ENCODE measurements around the gene ZNF628. TPM values are rescaled to one million over a fixed set of nuclear protein-coding genes. Genes with fewer than 3 reads are reported as not detected.

The ZNF628 gene
- total RNA-seq, 2 donors from 2014 or later: 9.9 to 12.6 TPM

DNA sequence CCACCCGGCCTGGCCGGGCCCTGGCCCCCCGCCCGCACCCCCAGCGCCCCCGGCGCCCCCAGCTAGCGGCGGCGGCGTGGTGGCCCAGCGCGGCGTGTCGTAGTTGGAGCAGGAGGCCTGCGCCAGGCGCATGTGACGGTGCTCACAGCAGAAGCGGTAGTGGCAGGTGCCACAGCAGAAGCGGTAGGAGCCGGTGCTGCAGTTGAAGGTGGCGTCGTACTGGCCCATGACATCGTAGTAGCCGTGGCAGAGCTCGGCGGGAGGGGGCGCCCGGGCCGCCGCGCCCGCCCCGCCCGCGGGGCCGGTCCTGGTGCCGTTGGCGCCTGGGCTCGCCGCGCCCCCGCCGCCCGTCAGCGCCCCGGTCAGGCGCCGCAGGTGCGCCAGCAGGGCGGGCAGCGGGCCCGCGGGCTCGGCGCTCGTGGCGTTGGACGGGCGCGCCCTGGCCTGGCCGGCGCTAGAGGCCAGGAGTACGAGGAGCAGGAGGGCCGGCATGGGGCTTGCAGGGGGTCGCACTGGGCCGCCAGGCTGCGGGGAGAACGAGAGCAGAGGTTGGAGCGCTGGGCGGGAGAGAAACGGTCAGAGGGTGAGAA, 34.0 kb upstream of the ZNF628 start:
- H3K4me3 ChIP-seq (ENCODE audit: low read length): no peak overlapping the region
- peaks cover 7% of the 10 kb centered on the region for H3K4me1 Mint-ChIP-seq
- WGBS, 2 experiments (ENCODE audit: insufficient coverage in 1 of 2, insufficient read length in 1 of 2): 1 to 4% methylated on average over 13 to 72 of the region's 72 CpGs
- H3K27ac ChIP-seq (ENCODE audit: low read depth, low read length): no peak overlapping the region
- peak; percentile 79 for DNase-seq
- H3K9me3 Mint-ChIP-seq: peaks cover 3% of the 10 kb centered on the region
- H3K36me3 ChIP-seq (ENCODE audit: control insufficient read depth, insufficient read depth, low read length): no peaks in the 10 kb centered on the region
- TF ChIP-seq, protein P1, sequence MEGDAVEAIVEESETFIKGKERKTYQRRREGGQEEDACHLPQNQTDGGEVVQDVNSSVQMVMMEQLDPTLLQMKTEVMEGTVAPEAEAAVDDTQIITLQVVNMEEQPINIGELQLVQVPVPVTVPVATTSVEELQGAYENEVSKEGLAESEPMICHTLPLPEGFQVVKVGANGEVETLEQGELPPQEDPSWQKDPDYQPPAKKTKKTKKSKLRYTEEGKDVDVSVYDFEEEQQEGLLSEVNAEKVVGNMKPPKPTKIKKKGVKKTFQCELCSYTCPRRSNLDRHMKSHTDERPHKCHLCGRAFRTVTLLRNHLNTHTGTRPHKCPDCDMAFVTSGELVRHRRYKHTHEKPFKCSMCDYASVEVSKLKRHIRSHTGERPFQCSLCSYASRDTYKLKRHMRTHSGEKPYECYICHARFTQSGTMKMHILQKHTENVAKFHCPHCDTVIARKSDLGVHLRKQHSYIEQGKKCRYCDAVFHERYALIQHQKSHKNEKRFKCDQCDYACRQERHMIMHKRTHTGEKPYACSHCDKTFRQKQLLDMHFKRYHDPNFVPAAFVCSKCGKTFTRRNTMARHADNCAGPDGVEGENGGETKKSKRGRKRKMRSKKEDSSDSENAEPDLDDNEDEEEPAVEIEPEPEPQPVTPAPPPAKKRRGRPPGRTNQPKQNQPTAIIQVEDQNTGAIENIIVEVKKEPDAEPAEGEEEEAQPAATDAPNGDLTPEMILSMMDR (conservative IDR thresholded peaks at IDR 0.05): no peak
- no peaks in the 10 kb centered on the region for H3K9me3 ChIP-seq (ENCODE audit: control insufficient read depth, low read length)
- no peak overlapping the region for H3K27ac Mint-ChIP-seq
- H3K27me3 Mint-ChIP-seq (ENCODE audit: insufficient read depth): peaks cover 47% of the 10 kb centered on the region
- H3K27me3 ChIP-seq (ENCODE audit: control insufficient read depth, insufficient read depth, low read length, poor library complexity, severe bottlenecking): peaks cover 100% of the 10 kb centered on the region
- no peaks in the 10 kb centered on the region for H3K4me1 ChIP-seq (ENCODE audit: control insufficient read depth, insufficient read depth, low read length)
- H3K4me3 Mint-ChIP-seq: peak overlapping the region; percentile 15
- H3K36me3 Mint-ChIP-seq (ENCODE audit: low read depth): no peaks in the 10 kb centered on the region
- no peak overlapping the region for H3K9ac ChIP-seq (ENCODE audit: extremely low read depth, low read length, poor library complexity, severe bottlenecking)

DNA sequence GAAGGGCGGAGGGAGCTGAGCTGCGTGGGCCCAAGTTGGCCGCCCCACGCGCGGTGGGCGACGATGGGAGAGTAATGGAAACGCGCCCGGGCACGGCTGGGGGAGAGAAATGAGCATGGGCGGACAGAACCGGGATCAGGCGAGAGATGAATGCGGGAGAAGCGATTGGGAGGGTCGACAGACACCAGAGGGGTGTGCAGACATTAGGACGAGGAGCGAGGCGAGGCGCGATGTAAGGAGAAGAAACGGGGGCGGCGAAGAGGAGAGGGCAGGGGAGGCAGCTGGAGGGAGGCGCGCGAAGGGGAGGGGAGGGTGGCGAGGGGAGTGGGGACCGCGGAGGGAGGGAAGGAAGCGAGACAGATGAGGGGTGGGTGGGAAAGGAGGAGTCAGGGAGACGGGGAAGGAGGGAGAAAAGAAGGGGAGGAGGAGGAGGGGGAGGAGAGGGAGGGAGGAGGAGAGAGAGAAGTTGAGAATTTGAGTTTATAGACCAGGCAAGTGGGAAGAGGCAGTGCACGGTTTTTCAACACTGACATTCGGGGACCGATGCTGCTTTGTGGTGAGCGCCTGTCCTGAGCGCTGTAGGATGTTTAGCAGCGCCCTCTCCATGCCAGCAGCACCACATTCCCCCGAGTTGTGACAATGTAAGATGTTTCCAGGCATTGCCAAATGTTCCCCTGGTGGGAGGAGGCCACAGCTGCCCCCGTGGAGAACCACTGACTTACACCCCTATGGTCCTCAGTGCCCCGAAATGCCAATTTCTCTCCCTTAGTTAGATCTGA, 33.2 kb upstream of the ZNF628 start, which contains the start of gene SHISA7:
Gene SHISA7 (minus strand): TSS at position 256 of the 779 bp plus-strand sequence. CDS start 437 bp downstream, outside the sequence.
- TF ChIP-seq, protein P1 (conservative IDR thresholded peaks at IDR 0.05): peak; percentile 19

DNA sequence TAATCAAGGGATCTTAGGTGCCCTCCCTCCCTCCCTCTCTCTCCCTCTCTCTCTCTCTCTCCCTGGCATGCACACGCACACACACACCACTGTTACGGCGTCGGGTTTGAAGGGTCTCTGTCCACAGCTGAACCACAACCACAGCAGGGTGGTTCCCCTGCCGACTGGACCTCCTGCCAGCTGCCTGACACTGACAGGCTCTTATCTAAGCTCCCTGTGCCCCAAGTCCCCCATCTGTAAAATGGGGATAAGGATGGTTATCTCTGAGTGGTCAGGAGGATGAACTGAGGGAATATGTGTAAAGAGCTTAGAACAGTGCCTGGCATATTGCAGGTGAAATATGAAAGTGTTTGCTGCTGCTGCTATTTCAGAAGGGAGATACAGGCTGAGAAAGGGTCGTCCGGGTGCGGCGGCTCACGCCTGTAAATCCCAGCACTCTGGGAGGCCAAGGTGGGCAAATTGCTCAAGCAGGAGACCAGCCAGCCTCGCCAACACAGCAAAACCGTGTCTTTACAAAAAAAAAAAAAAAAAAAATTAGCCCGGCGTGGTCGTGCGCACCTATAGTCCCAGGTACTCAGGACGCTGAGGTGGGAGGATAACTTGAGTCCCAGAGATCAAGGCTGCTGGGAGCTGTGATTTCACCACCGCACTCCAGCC, 32.5 kb upstream of the ZNF628 start:
- Mint-ChIP-seq H3K27ac (no peak overlapping the region), H3K4me1 (peaks cover 7% of the 10 kb centered on the region), H3K36me3 (ENCODE audit: low read depth) (no peaks in the 10 kb centered on the region)

More for the DNA sequence above, 33.2 kb upstream of the ZNF628 start, which contains the start of gene SHISA7:
- Mint-ChIP-seq H3K4me3 (peak within 1 kb of the TSS; percentile 15), H3K9me3 (peaks cover 3% of the 10 kb centered on the region), H3K27ac (no peak within 1 kb of the TSS), H3K36me3 (ENCODE audit: low read depth) (no peaks in the 10 kb centered on the region), H3K4me1 (peaks cover 7% of the 10 kb centered on the region), H3K27me3 (ENCODE audit: insufficient read depth) (peaks cover 41% of the 10 kb centered on the region)
- Histone ChIP-seq H3K4me1 (ENCODE audit: control insufficient read depth, insufficient read depth, low read length) (no peaks in the 10 kb centered on the region), H3K27me3 (ENCODE audit: control insufficient read depth, insufficient read depth, low read length, poor library complexity, severe bottlenecking) (peaks cover 100% of the 10 kb centered on the region), H3K9me3 (ENCODE audit: control insufficient read depth, low read length) (no peaks in the 10 kb centered on the region), H3K27ac (ENCODE audit: low read depth, low read length) (no peak within 1 kb of the TSS), H3K4me3 (ENCODE audit: low read length) (no peak within 1 kb of the TSS), H3K9ac (ENCODE audit: extremely low read depth, low read length, poor library complexity, severe bottlenecking) (no peak within 1 kb of the TSS), H3K36me3 (ENCODE audit: control insufficient read depth, insufficient read depth, low read length) (no peaks in the 10 kb centered on the region)
- WGBS, 2 experiments (ENCODE audit: insufficient coverage in 1 of 2, insufficient read length in 1 of 2): 3 to 4% methylated on average over 22 to 43 of the region's 43 CpGs
- no peak for DNase-seq

More for the DNA sequence above, 32.5 kb upstream of the ZNF628 start:
- Histone ChIP-seq H3K9ac (ENCODE audit: extremely low read depth, low read length, poor library complexity, severe bottlenecking) (no peak overlapping the region), H3K27ac (ENCODE audit: low read depth, low read length) (no peak overlapping the region), H3K4me3 (ENCODE audit: low read length) (no peak overlapping the region), H3K9me3 (ENCODE audit: control insufficient read depth, low read length) (no peaks in the 10 kb centered on the region), H3K36me3 (ENCODE audit: control insufficient read depth, insufficient read depth, low read length) (no peaks in the 10 kb centered on the region), H3K27me3 (ENCODE audit: control insufficient read depth, insufficient read depth, low read length, poor library complexity, severe bottlenecking) (peaks cover 100% of the 10 kb centered on the region), H3K4me1 (ENCODE audit: control insufficient read depth, insufficient read depth, low read length) (no peaks in the 10 kb centered on the region)
- DNase-seq: no peak
- TF ChIP-seq, protein P1 (conservative IDR thresholded peaks at IDR 0.05): no peak
- peaks cover 34% of the 10 kb centered on the region for H3K27me3 Mint-ChIP-seq (ENCODE audit: insufficient read depth)
- H3K9me3 Mint-ChIP-seq: peaks cover 3% of the 10 kb centered on the region
- 23 to 45% methylated on average over 3 to 18 of the region's 18 CpGs for WGBS, 2 experiments (ENCODE audit: insufficient coverage in 1 of 2, insufficient read length in 1 of 2)
- H3K4me3 Mint-ChIP-seq: no peak overlapping the region
